Loucy (cell line): ENCODE results near the gene DMGDH.

ENCODE experiments used
- CTCF ChIP-seq: fragments of 200-600 bp; sonication (generic); conservative IDR thresholded peaks from 2 replicates; pipeline ENCODE4 v1.5.1; 2014; ENCODE audit warnings: mild to moderate bottlenecking, antibody characterized with exemption, low read length
- EZH2phosphoT487 ChIP-seq: fragments of 200-600 bp; IDR thresholded peaks from 2 replicates; pipeline ENCODE4 v1.6.1; 2018; ENCODE audit warnings: antibody characterized with exemption, mild to moderate bottlenecking, moderate library complexity, borderline replicate concordance

- TF ChIP-seq CTCF (no peak), EZH2phosphoT487 (no peak)
Observed at GRCh38 chr5:78972654-78973428, 96.6 kb downstream of the DMGDH start.
